ENCODE measurements around the gene HAO1. TPM values are rescaled to one million over a fixed set of nuclear protein-coding genes. Genes with fewer than 3 reads are reported as not detected.

Gene HAO1
- total RNA-seq, 2 donors from 2014 or later, result not detected

DNA sequence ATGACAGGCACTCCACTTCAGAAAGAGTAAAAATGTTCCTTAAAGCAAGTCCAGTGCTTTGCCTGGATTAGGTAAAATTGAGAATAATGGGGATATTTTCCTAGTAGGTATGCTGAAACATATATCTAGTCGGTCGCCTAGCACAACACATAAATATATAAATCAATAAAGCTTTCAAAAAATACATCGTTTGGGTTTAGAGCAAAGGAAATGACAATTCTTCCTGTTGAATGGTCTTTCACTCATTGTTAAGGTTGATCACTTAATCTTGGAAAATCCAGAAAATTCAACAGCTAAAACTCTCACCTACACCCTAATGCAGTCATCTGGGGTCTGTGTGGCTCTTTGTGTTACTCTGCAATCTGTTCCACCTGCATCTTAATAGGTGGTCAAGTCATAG lies 13.9 kb downstream of the HAO1 start:
- no peak for DNase-seq (ENCODE audit: low spot score)
- H3K36me3 ChIP-seq, result no peaks in the 10 kb centered on the region
- TF ChIP-seq, protein P1, sequence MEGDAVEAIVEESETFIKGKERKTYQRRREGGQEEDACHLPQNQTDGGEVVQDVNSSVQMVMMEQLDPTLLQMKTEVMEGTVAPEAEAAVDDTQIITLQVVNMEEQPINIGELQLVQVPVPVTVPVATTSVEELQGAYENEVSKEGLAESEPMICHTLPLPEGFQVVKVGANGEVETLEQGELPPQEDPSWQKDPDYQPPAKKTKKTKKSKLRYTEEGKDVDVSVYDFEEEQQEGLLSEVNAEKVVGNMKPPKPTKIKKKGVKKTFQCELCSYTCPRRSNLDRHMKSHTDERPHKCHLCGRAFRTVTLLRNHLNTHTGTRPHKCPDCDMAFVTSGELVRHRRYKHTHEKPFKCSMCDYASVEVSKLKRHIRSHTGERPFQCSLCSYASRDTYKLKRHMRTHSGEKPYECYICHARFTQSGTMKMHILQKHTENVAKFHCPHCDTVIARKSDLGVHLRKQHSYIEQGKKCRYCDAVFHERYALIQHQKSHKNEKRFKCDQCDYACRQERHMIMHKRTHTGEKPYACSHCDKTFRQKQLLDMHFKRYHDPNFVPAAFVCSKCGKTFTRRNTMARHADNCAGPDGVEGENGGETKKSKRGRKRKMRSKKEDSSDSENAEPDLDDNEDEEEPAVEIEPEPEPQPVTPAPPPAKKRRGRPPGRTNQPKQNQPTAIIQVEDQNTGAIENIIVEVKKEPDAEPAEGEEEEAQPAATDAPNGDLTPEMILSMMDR (IDR thresholded peaks at IDR 0.05), result no peak
- H3K27me3 ChIP-seq, result no peaks in the 10 kb centered on the region
- H3K9me3 ChIP-seq, result no peaks in the 10 kb centered on the region
- H3K4me3 ChIP-seq, result no peak overlapping the region
- no peak overlapping the region for H3K27ac ChIP-seq
- H3K4me1 ChIP-seq, result peaks cover 0 to 6% of the 10 kb centered on the region in 2 donors

DNA sequence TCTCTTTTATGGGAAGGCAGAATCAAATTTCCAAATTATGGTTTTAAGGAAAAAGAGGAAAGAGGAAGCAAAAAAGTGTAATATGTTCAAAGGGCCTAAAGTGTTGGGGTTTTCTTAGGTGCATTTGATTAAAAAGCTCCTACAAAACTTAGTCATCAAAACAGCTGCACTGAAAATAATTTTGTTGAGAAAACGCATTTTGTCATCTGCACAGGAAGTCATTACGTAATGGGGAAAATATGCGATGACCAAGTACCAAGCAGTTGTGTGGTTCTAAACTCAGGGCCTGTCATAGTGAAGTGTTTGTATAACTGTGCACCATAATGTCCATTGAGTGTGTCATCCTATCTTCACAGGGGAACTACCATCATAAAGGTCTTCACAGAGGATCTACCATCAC lies 15.6 kb downstream of the HAO1 start:
- H3K27me3 ChIP-seq, result no peaks in the 10 kb centered on the region
- no peak for DNase-seq (ENCODE audit: low spot score)
- no peaks in the 10 kb centered on the region for H3K9me3 ChIP-seq
- no peaks in the 10 kb centered on the region for H3K36me3 ChIP-seq
- no peak overlapping the region for H3K4me3 ChIP-seq
- H3K27ac ChIP-seq, result no peak overlapping the region
- TF ChIP-seq, protein P1 (IDR thresholded peaks at IDR 0.05), result no peak
- peaks cover 0 to 6% of the 10 kb centered on the region in 2 donors for H3K4me1 ChIP-seq

DNA sequence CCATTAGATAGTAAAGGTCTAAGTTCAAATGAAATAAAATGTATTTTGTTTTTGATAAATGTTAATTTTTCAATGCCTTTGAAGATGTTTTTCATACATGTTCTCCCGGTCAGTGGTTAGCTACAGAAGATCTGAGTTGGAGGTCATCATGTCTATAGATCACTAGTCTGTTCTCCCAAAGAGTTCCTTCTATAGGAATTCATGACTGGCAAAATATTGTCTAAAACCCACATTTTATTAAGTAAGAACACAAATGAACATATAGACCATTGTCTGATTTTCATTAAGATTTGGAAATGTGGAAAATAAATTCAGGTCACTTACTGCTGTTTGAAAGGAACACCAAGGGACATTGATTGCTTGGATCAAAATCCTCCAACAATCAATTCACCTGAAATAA lies 23.6 kb downstream of the HAO1 start:
- Histone ChIP-seq H3K27ac (no peak overlapping the region), H3K4me3 (no peak overlapping the region), H3K27me3 (no peaks in the 10 kb centered on the region), H3K36me3 (no peaks in the 10 kb centered on the region), H3K4me1 (peaks cover 0 to 6% of the 10 kb centered on the region in 2 donors), H3K9me3 (no peaks in the 10 kb centered on the region)
- no peak for DNase-seq (ENCODE audit: low spot score)
- TF ChIP-seq, protein P1 (IDR thresholded peaks at IDR 0.05), result no peak

DNA sequence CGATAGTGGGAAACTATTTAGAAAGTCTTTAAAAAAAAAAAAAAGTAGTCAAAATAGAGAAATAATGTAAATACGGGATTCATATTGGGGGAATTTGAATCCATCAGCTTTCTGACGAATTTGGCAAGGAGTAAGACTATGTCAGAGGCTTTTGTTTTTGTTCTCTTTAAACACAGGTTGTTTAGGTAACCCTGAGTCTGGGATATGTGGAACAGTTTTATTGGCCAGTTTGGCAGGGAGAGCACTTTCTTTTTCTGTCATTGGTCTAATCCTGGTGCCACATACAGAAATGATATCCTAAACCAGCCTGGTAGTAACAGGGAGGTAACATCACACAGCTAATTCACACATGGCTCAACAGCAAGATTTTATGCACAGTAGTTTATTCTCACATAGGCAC lies 27.7 kb downstream of the HAO1 start:
- TF ChIP-seq, protein P1 (IDR thresholded peaks at IDR 0.05), result no peak
- Histone ChIP-seq H3K27me3 (no peaks in the 10 kb centered on the region), H3K27ac (no peak overlapping the region), H3K4me3 (no peak overlapping the region), H3K36me3 (no peaks in the 10 kb centered on the region), H3K4me1 (peaks cover 0 to 9% of the 10 kb centered on the region in 2 donors), H3K9me3 (no peaks in the 10 kb centered on the region)
- no peak for DNase-seq (ENCODE audit: low spot score)

DNA sequence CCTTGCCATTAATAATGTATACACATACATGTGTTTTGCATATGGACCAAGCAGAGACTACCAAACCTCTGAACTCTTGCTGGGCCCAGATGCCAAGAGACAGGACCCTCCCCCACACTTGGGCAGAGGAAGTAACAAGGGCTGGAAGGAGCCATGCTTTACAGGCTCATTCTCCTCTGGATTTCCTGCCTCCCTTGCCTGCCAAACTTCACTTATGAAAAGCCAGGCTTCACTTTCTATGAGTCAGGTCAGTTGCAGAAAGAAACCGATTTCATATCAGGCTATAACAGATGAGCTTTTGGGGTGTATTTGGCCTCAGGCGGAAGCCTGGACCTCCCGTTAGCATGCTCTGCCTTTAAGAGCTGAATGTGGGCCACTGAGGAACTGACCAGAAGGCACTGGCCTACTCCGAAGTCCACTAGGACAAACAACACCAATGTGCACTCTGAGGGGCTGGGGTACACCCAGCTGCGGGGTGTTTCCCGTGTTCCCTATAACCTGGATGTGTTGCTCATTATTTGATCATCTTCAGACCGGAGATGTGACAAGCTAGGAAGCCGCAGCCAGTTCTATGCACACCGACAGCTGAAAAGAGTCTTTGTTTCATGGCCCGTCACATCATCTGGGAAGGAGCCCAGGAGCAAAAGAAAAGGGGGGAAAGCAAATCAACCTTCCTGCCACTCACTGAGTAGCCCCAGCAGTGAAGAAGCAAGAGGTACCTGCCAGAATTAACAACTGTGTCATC lies 28.5 kb downstream of the HAO1 start:
- Histone ChIP-seq H3K27me3 (no peaks in the 10 kb centered on the region), H3K4me1 (peaks cover 0 to 9% of the 10 kb centered on the region in 2 donors), H3K36me3 (no peaks in the 10 kb centered on the region), H3K27ac (no peak overlapping the region), H3K4me3 (no peak overlapping the region), H3K9me3 (no peaks in the 10 kb centered on the region)
- TF ChIP-seq, protein P1 (IDR thresholded peaks at IDR 0.05), result no peak
- no peak for DNase-seq (ENCODE audit: low spot score)

DNA sequence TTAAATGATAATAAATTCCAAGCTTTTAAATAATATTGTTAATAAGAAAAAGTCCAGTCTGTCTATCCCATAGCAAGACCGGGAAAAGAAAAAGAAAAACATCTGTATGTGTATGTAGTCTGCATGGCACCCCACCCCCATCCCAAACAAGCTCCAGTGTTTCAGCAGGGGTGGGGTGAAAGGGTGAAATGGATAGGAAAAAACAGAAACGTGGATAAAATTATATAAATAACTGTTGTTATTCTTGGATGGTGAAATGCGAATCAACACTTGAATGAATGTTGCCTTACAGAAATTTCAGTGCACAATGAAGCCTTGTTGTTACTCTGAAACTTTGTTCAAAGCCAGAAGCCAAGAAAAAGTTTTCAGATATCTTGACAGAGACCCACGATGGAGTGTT lies 31.4 kb downstream of the HAO1 start:
- peaks cover 0 to 9% of the 10 kb centered on the region in 2 donors for H3K4me1 ChIP-seq
- H3K27ac ChIP-seq, result no peak overlapping the region
- DNase-seq (ENCODE audit: low spot score), result no peak
- H3K36me3 ChIP-seq, result no peaks in the 10 kb centered on the region
- H3K9me3 ChIP-seq, result no peaks in the 10 kb centered on the region
- TF ChIP-seq, protein P1 (IDR thresholded peaks at IDR 0.05), result no peak
- H3K27me3 ChIP-seq, result no peaks in the 10 kb centered on the region
- H3K4me3 ChIP-seq, result no peak overlapping the region
